Colonic mucosa (tissue), 4 donors: ENCODE data around the gene FHL1. TPM values are rescaled to one million over a fixed set of nuclear protein-coding genes. Genes with fewer than 3 reads are reported as not detected.

Source experiments
- DNase-seq: peaks from one replicate; pipeline ENCODE4 v3.0.0-alpha.2; 2020
- H3K27ac ChIP-seq: fragments of 200-600 bp; one replicate; pipeline ENCODE4 v1.8.0; 2021
- H3K27me3 ChIP-seq: fragments of 200-600 bp; one replicate; pipeline ENCODE4 v1.8.0; 2021
- H3K36me3 ChIP-seq: fragments of 200-600 bp; one replicate; pipeline ENCODE4 v1.8.0; 2021
- H3K4me1 ChIP-seq: fragments of 200-600 bp; one replicate; pipeline ENCODE4 v1.8.0; 2021; ENCODE audit warnings: mild to moderate bottlenecking
- H3K4me3 ChIP-seq: fragments of 200-600 bp; one replicate; pipeline ENCODE4 v1.8.0; 2021
- H3K9ac ChIP-seq, 2 donors: one replicate each; pipeline ENCODE4 v1.7.0; 2013; ENCODE audit warnings: control low read depth in 2 of 2, low read depth in 2 of 2, low read length in 2 of 2
- H3K9me3 ChIP-seq: fragments of 200-600 bp; one replicate; pipeline ENCODE4 v1.8.0; 2021
- intact Hi-C: fragments of 100-400 bp; cut with DNase I; formaldehyde crosslinking; loops from one replicate; pipeline ENCODE4 v1.14.1; 2022
- total RNA-seq, 2 donors: library from RNA; stranded (reverse); fragmentation: NEBNext Ultra II Directional in 1 of 2; extraction: Animal tissue kit (Norgen Biotek cat#: 25700) in 1 of 2; gene quantifications; one replicate each; pipeline ENCODE4 v1.2.1, GENCODE V29; 2021
- TF ChIP-seq, protein P1 (sequence below): fragments of 200-600 bp; IDR thresholded peaks from one replicate; pipeline ENCODE4 v1.8.0; 2022; ENCODE audit warnings: antibody characterized with exemption, mild to moderate bottlenecking
- donor health status: healthy.
- donor health status: DM: no; HTN: no; CAD: no.
- donor health status: DM: no; HTN: no; CAD: no.

The FHL1 gene
- total RNA-seq, 2 donors from 2014 or later, result 20.0 to 176 TPM

DNA sequence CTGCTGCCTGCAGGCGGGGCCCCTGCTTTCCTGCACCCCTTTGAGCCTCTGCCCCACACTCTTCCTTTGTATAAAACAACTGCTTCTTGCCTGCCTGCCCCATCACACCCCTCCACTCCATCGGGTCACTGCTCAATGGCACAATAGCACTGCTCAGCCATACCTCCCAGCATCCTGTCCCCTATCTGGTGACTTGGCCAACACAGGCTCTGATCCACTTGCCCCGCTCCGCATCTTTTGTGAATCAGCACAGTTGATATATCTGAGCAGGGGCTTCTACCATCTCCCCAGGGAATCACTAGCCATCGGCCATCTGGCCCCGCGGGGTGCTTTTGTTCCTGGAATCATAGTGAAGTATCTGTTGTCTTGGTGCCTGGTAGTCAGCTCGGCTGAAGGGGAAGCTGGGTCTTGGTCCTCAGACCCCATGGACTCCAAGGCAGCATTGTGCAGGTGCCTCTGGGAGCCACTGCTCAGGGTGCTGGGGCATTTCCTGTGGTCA is 58.6 kb downstream of the FHL1 start:
- no peak for DNase-seq
- TF ChIP-seq, protein P1, sequence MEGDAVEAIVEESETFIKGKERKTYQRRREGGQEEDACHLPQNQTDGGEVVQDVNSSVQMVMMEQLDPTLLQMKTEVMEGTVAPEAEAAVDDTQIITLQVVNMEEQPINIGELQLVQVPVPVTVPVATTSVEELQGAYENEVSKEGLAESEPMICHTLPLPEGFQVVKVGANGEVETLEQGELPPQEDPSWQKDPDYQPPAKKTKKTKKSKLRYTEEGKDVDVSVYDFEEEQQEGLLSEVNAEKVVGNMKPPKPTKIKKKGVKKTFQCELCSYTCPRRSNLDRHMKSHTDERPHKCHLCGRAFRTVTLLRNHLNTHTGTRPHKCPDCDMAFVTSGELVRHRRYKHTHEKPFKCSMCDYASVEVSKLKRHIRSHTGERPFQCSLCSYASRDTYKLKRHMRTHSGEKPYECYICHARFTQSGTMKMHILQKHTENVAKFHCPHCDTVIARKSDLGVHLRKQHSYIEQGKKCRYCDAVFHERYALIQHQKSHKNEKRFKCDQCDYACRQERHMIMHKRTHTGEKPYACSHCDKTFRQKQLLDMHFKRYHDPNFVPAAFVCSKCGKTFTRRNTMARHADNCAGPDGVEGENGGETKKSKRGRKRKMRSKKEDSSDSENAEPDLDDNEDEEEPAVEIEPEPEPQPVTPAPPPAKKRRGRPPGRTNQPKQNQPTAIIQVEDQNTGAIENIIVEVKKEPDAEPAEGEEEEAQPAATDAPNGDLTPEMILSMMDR, result no peak
- Histone ChIP-seq H3K4me1 (no peaks in the 10 kb centered on the region), H3K27me3 (no peaks in the 10 kb centered on the region), H3K9me3 (no peaks in the 10 kb centered on the region), H3K4me3 (no peak overlapping the region), H3K36me3 (no peaks in the 10 kb centered on the region), H3K9ac (peak overlapping the region in 1 of 2 donors; percentile 6), H3K27ac (no peak overlapping the region)
- intact Hi-C loops, result loop anchor here (5.0 kb wide), 1 partner anchor 39 kb away; no protein-coding TSS in a partner anchor

DNA sequence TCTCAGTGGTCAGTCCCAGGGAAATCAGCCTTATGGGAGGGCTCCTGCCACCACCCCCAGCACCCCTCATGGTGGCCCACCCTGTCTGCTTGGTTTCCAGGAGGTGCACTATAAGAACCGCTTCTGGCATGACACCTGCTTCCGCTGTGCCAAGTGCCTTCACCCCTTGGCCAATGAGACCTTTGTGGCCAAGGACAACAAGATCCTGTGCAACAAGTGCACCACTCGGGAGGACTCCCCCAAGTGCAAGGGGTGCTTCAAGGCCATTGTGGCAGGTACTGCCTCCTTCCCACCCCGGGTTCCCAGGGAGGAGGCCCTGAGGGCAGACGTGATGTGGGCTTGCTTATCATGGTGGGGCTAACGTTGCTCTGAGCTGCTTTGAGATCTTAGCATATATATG is 59.6 kb downstream of the FHL1 start:
- DNase-seq, result no peak
- Histone ChIP-seq H3K9me3 (no peaks in the 10 kb centered on the region), H3K4me3 (no peak overlapping the region), H3K27me3 (no peaks in the 10 kb centered on the region), H3K27ac (no peak overlapping the region), H3K36me3 (no peaks in the 10 kb centered on the region), H3K4me1 (no peaks in the 10 kb centered on the region), H3K9ac (no peak overlapping the region)
- intact Hi-C loops, result loop anchor here (5.0 kb wide), 1 partner anchor 40 kb away; no protein-coding TSS in a partner anchor
- TF ChIP-seq, protein P1, result no peak

DNA sequence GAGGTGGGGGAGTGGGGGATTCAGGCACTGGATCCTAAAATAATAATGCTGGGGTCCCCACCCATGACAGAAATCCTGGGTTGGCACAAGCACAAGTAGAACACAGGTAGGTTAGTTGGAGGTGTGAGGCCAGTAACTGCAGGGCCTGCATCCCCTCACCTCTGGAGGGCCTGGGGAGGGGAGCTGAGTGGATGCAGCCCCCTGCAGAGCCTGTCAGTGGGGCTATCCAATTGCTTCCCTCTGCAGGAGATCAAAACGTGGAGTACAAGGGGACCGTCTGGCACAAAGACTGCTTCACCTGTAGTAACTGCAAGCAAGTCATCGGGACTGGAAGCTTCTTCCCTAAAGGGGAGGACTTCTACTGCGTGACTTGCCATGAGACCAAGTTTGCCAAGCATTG is 60.2 kb downstream of the FHL1 start:
- no peak overlapping the region for H3K4me3 ChIP-seq
- DNase-seq, result no peak
- no peak overlapping the region for H3K9ac ChIP-seq
- H3K27me3 ChIP-seq, result no peaks in the 10 kb centered on the region
- H3K27ac ChIP-seq, result no peak overlapping the region
- no peaks in the 10 kb centered on the region for H3K9me3 ChIP-seq
- intact Hi-C loops, result loop anchor here (5.0 kb wide), 1 partner anchor 40 kb away; no protein-coding TSS in a partner anchor
- no peaks in the 10 kb centered on the region for H3K4me1 ChIP-seq
- no peaks in the 10 kb centered on the region for H3K36me3 ChIP-seq
- TF ChIP-seq, protein P1, result no peak

DNA sequence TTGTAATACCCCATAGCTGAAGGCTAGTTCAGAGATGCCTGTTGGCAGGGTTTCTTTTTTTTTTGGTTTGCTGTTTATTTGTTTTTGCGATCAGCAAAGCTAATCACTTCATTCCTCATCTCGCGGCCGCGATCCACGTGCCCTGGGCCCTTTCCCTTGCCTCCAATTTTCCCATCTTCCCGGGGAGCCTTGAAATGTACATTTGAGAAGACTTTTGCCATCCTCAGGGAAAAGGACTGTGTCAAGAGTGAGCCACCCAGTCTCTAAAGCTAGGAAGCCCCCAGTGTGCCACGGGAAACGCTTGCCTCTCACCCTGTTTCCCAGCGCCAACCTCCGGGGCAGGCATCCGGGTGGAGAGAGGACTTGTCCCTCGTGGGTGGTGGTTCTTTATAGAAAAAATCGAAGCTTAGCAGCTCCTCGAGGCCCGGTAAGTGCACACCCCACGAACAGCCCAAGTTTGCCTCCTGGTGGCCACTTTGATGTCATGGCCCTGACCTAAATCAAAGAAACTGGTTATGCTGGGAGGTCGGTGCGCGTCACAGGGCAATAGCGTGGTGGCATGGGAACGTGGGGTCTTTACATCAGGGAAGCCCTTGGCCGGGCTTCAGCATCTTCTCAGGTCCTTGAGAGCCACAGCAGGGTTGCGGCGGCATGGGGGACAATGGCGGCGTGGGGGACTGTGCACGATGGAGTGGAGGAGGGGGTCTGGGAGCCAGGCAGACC is 61.8 kb downstream of the FHL1 start:
- Histone ChIP-seq H3K4me3 (no peak overlapping the region), H3K27ac (no peak overlapping the region), H3K4me1 (no peaks in the 10 kb centered on the region), H3K27me3 (no peaks in the 10 kb centered on the region), H3K9me3 (no peaks in the 10 kb centered on the region), H3K9ac (no peak overlapping the region), H3K36me3 (no peaks in the 10 kb centered on the region)
- intact Hi-C loops, result loop anchor here (5.0 kb wide), 1 partner anchor 42 kb away; no protein-coding TSS in a partner anchor
- DNase-seq, result peak; percentile 42
- TF ChIP-seq, protein P1, result peak; percentile 43

DNA sequence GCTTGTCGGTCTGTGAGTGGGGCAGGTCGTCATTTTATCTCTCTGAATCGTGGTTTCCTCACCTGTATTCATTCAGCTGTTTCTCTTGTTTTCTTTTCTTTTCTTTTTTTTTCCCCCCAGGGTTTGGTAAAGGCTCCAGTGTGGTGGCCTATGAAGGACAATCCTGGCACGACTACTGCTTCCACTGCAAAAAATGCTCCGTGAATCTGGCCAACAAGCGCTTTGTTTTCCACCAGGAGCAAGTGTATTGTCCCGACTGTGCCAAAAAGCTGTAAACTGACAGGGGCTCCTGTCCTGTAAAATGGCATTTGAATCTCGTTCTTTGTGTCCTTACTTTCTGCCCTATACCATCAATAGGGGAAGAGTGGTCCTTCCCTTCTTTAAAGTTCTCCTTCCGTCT is 62.4 kb downstream of the FHL1 start:
- Histone ChIP-seq H3K4me1 (no peaks in the 10 kb centered on the region), H3K4me3 (no peak overlapping the region), H3K9ac (no peak overlapping the region), H3K27ac (no peak overlapping the region), H3K9me3 (no peaks in the 10 kb centered on the region), H3K36me3 (no peaks in the 10 kb centered on the region), H3K27me3 (no peaks in the 10 kb centered on the region)
- intact Hi-C loops, result loop anchor here (5.0 kb wide), 2 partner anchors 42 to 182 kb away; no protein-coding TSS in a partner anchor
- TF ChIP-seq, protein P1, result no peak
- no peak for DNase-seq
